Left ventricle myocardium inferior (tissue), 1 donor: Measurements from ENCODE around the gene GLP2R. TPM values are rescaled to one million over a fixed set of nuclear protein-coding genes. Genes with fewer than 3 reads are reported as not detected.

Experiments used
- DNase-seq: peaks from one replicate; pipeline ENCODE4 v3.0.0-alpha.2; 2020
- H3K27ac ChIP-seq: fragments of 200-600 bp; replicated peaks from 2 replicates; pipeline ENCODE4 v1.8.0; 2021
- H3K27me3 ChIP-seq: fragments of 200-600 bp; 2 replicates; pipeline ENCODE4 v1.8.0; 2021; ENCODE audit warnings: low read depth
- H3K36me3 ChIP-seq: fragments of 200-600 bp; 2 replicates; pipeline ENCODE4 v1.8.0; 2021
- H3K4me1 ChIP-seq: fragments of 200-600 bp; 2 replicates; pipeline ENCODE4 v1.8.0; 2021
- H3K4me3 ChIP-seq: fragments of 200-600 bp; 2 replicates; pipeline ENCODE4 v1.8.0; 2021; ENCODE audit warnings: mild to moderate bottlenecking, moderate library complexity
- H3K9me3 ChIP-seq: fragments of 200-600 bp; replicated peaks from 2 replicates; pipeline ENCODE4 v1.8.0; 2021
- intact Hi-C: fragments of 100-400 bp; cut with micrococcal nuclease; formaldehyde crosslinking; loops from one replicate; pipeline ENCODE4 v1.11.0; 2022
- total RNA-seq: library from RNA; stranded (reverse); fragmentation: NEBNext Ultra II Directional; extraction: Animal tissue kit (Norgen Biotek cat#: 25700); gene quantifications from one replicate; pipeline ENCODE4 v1.2.1, GENCODE V29; 2021
- TF ChIP-seq, protein P1 (sequence below): fragments of 200-600 bp; IDR thresholded peaks from 2 replicates; pipeline ENCODE4 v1.8.0; 2021; ENCODE audit warnings: antibody characterized with exemption, mild to moderate bottlenecking, borderline replicate concordance
- donor health status: DM: no; HTN: yes; CAD: no; lungs with severe emphysema.

GLP2R gene
- total RNA-seq, 1 donor from 2014 or later, result not detected

DNA sequence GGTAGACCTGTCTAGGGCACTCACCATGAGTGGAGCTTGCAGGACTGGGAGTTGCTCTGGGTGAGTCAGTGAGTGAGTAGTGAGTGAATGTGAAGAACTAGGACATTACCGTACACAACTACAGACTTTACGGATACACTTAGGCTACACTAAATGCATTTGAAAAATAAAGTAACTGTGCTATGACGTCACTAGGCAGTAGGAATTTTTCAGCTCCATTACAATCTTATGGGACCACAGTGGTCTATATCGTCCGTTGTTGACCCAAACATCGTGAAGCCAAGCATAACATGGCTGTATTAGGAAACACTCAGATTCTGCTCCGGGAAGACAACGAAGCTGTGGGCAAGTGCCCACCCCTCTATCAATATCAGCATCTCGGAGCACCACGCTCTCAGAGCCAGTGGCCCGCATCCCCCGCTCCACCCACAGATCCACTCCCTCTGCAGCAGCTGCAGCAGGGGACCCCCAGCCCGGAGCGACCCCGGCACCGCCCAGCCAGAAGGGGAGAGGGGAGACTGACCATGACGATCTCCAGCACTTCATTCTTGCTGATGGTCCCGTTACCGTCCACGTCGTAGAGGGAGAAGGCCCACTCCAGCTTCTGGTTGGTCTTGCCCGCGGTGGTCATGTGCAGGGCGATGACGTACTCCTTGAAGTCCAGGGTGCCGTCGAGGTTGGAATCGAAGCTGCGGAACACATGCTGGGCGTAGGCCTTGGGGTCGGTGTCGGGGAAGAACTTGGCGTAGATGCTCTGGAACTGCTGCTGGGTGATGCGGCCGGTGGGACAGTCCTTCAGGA, 78.8 kb downstream of the GLP2R start:
- TF ChIP-seq, protein P1, sequence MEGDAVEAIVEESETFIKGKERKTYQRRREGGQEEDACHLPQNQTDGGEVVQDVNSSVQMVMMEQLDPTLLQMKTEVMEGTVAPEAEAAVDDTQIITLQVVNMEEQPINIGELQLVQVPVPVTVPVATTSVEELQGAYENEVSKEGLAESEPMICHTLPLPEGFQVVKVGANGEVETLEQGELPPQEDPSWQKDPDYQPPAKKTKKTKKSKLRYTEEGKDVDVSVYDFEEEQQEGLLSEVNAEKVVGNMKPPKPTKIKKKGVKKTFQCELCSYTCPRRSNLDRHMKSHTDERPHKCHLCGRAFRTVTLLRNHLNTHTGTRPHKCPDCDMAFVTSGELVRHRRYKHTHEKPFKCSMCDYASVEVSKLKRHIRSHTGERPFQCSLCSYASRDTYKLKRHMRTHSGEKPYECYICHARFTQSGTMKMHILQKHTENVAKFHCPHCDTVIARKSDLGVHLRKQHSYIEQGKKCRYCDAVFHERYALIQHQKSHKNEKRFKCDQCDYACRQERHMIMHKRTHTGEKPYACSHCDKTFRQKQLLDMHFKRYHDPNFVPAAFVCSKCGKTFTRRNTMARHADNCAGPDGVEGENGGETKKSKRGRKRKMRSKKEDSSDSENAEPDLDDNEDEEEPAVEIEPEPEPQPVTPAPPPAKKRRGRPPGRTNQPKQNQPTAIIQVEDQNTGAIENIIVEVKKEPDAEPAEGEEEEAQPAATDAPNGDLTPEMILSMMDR, result no peak
- Histone ChIP-seq H3K4me3 (no peak overlapping the region), H3K27me3 (peaks cover 25% of the 10 kb centered on the region), H3K27ac (no peak overlapping the region), H3K36me3 (no peaks in the 10 kb centered on the region), H3K4me1 (peaks cover 4% of the 10 kb centered on the region), H3K9me3 (no peaks in the 10 kb centered on the region)
- no peak for DNase-seq
- intact Hi-C loops, result no loop called here

DNA sequence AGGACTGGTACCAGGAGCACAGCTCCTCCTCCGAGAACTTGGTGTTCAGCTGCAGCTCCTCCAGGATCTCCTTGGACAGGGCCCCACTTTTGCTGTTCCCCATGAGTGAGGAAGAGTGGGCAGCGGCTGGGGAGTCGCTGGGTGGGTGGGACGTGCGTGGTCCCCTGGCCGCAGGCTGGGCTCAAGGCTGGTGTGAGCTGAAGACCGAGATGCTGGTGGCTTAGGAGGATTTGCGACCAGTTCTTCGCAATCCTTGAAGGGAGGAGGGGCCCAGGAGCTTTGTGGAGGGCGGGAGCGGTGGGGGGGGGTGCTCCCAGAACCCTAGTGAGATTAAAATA, 79.3 kb downstream of the GLP2R start, which contains the start of gene RCVRN:
TSS of gene RCVRN (minus strand) at position 194 of the 338 bp plus-strand sequence. CDS start at position 103, 91 bp downstream.
- no peak for DNase-seq
- H3K27me3 ChIP-seq, result peaks cover 24% of the 10 kb centered on the region
- TF ChIP-seq, protein P1, result no peak
- H3K9me3 ChIP-seq, result no peaks in the 10 kb centered on the region
- intact Hi-C loops, result no loop called here
- no peak within 1 kb of the TSS for H3K4me3 ChIP-seq
- no peaks in the 10 kb centered on the region for H3K36me3 ChIP-seq
- peaks cover 3% of the 10 kb centered on the region for H3K4me1 ChIP-seq
- H3K27ac ChIP-seq, result no peak within 1 kb of the TSS

DNA sequence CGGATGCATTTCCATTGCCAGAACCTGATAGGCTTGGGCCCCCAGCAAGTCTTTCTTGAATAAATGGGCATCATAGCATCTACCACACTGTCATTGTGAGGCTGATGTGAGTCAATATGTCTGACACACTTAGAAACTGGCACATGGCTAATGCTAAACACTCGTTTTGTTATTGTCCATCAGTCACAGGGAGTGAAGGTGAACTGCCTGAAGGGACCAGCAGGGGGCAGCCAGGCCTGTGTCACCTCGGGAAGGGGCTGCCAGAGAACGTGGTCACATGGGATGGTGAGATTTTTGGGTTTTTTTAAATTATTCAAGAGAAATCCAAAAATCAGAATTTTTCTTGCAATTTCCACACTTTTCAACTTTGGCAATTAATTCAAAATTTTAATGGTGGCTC, 80.2 kb downstream of the GLP2R start:
- TF ChIP-seq, protein P1, result peak; percentile 66
- Histone ChIP-seq H3K27me3 (peaks cover 22% of the 10 kb centered on the region), H3K9me3 (no peaks in the 10 kb centered on the region), H3K4me3 (no peak overlapping the region), H3K36me3 (no peaks in the 10 kb centered on the region), H3K27ac (no peak overlapping the region), H3K4me1 (peaks cover 3% of the 10 kb centered on the region)
- intact Hi-C loops, result no loop called here
- DNase-seq, result peak; percentile 49

DNA sequence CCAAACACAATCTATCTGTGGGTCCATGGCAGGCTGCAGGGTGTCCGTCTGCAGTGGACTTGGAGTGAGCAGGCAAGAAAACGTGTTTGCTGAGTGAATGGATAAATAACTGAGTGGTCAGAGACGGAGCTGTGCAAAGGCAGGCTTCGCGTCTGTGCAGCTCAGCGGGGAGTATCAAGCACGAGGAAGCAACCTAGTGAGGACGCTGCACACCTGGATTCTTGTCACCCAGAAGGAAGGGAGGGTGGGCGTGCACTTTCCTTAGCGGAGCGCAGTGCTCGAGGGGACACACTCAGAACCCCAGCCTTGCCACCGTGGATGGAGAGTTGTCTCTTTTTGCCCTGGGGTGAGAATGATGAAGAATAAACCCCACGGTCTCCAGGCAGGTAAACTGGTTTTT, 80.9 kb downstream of the GLP2R start:
- no peak overlapping the region for H3K27ac ChIP-seq
- TF ChIP-seq, protein P1, result no peak
- peaks cover 3% of the 10 kb centered on the region for H3K4me1 ChIP-seq
- no peak overlapping the region for H3K4me3 ChIP-seq
- H3K9me3 ChIP-seq, result no peaks in the 10 kb centered on the region
- no peaks in the 10 kb centered on the region for H3K36me3 ChIP-seq
- intact Hi-C loops, result no loop called here
- H3K27me3 ChIP-seq, result peaks cover 22% of the 10 kb centered on the region
- no peak for DNase-seq

DNA sequence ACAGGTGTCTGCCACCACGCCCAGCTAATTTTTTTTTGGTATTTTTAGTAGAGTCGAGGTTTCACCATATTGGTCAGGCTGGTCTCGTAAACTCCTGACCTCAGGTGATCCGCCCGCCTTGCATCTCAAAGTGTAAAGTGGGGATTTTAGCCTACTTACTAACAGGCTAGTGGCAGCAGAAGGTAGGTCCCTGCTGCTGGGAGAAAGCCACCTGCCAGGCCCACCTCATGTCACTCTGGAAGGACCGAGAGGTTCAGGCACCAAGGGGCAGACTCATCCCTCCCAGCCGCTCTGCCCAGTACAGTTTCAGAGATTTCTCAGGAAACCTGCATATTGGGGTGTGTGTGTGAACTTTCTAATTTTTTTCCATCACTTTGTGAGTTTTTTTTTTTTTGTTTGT, 81.4 kb downstream of the GLP2R start:
- Histone ChIP-seq H3K27me3 (peaks cover 22% of the 10 kb centered on the region), H3K4me3 (no peak overlapping the region), H3K9me3 (no peaks in the 10 kb centered on the region), H3K27ac (no peak overlapping the region), H3K4me1 (peaks cover 3% of the 10 kb centered on the region), H3K36me3 (no peaks in the 10 kb centered on the region)
- intact Hi-C loops, result no loop called here
- DNase-seq, result no peak
- TF ChIP-seq, protein P1, result no peak
